ENCODE data around the gene ZFPM1. TPM values are rescaled to one million over a fixed set of nuclear protein-coding genes. Genes with fewer than 3 reads are reported as not detected.

ZFPM1 gene
- total RNA-seq, 1 donor from 2014 or later: 6.2 TPM

DNA sequence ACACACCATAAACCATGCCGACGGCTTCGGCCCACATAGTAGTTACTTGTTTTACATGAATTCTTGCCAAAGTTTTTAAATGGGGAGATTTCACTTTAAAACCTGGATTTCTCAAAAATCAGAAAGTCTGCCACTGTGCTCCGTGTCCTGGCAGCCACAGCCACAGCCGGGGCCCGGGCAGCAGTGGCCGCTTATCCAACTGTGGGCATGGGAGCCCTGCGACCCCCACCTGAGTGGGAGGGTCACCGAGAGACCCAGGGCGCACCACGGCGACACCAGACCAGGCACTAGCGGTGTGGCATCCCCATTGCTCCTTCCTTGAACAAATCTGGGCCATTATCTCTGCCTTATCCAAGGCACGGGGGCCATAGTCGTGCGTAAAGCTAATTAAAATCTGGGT is 40.3 kb upstream of the ZFPM1 start:
- Histone ChIP-seq H3K4me3 (ENCODE audit: low read depth, low read length) (no peak overlapping the region), H3K27me3 (ENCODE audit: control insufficient read depth, insufficient read depth, low read length) (no peaks in the 10 kb centered on the region), H3K36me3 (ENCODE audit: control insufficient read depth, insufficient read depth, low read length) (no peaks in the 10 kb centered on the region)
- TF ChIP-seq CTCF (IDR thresholded peaks at IDR 0.05; ENCODE audit: insufficient read depth, low read length, poor library complexity, severe bottlenecking): no peak
- DNase-seq (ENCODE audit: low read depth): no peak

GRCh38 chr16:88413231-88413630 is 39.8 kb upstream of the ZFPM1 start:
- no peaks in the 10 kb centered on the region for H3K36me3 ChIP-seq (ENCODE audit: control insufficient read depth, insufficient read depth, low read length)
- TF ChIP-seq CTCF (IDR thresholded peaks at IDR 0.05; ENCODE audit: insufficient read depth, low read length, poor library complexity, severe bottlenecking): no peak
- peaks cover 2% of the 10 kb centered on the region for H3K27me3 ChIP-seq (ENCODE audit: control insufficient read depth, insufficient read depth, low read length)
- no peak for DNase-seq (ENCODE audit: low read depth)
- no peak overlapping the region for H3K4me3 ChIP-seq (ENCODE audit: low read depth, low read length)

GRCh38 chr16:88413631-88414030 is 39.4 kb upstream of the ZFPM1 start:
- DNase-seq (ENCODE audit: low read depth): no peak
- no peak for TF ChIP-seq CTCF (IDR thresholded peaks at IDR 0.05; ENCODE audit: insufficient read depth, low read length, poor library complexity, severe bottlenecking)
- Histone ChIP-seq H3K27me3 (ENCODE audit: control insufficient read depth, insufficient read depth, low read length) (peaks cover 3% of the 10 kb centered on the region), H3K36me3 (ENCODE audit: control insufficient read depth, insufficient read depth, low read length) (no peaks in the 10 kb centered on the region), H3K4me3 (ENCODE audit: low read depth, low read length) (no peak overlapping the region)

DNA sequence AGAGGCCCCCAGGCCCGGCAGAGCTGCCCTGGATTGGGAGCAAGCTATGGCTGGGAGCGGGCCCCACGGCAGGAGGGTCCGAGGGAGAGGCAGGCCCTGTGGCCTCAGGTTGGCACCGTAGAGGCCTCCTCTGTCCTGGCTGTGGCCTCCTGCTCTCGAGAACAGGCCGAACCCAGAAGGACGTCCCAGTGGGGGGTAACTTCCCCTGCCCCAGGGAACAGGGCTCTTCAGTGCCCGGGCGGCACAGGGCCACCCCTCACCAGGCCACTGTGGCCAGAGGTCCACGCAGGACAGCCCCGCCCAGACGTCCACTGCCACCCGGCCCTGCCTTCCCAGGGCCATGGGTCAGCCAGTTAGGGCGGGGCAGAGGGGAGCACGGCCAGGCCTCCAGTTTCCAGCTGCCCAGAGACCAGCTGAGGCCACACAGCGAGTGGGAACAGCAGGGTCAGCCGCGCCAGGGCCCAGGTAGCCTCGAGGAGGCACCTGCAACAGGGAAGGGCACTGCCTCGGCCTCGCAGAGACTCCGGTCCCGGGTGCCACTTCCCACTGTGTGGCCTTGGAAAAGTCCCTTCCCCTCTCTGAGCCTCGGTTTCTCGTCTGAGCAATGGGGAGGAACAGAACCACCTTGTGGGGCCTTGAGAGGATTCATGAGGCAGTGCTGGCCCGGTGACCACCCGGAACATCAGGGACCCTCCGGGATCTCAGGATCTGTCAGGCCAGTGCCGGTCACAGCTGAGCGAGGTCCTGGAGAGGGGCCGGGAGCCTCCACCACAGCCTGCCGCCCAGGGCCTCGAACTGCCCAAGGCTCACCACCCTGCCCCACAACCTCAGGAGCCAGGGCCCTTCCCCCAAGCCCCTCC is 38.3 kb upstream of the ZFPM1 start:
- Histone ChIP-seq H3K27me3 (ENCODE audit: control insufficient read depth, insufficient read depth, low read length) (peaks cover 6% of the 10 kb centered on the region), H3K4me3 (ENCODE audit: low read depth, low read length) (no peak overlapping the region), H3K36me3 (ENCODE audit: control insufficient read depth, insufficient read depth, low read length) (no peaks in the 10 kb centered on the region)
- TF ChIP-seq CTCF (IDR thresholded peaks at IDR 0.05; ENCODE audit: insufficient read depth, low read length, poor library complexity, severe bottlenecking): no peak
- DNase-seq (ENCODE audit: low read depth): no peak

DNA sequence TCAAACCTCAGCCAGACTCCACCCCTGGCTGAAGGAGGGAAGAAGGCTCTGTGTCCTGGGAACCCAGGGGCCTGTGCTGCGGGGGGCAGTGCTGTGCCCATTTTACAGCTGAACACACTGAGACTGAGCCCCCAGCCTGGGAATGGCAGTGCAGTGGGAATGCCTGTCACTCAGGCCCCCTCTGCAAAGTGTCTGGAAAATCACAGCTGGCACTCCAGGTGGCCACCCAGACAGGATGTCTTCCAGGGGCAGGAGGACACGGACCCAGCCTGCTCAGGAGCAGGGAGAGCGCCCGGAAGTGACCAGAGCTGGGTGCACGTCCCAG is 37.7 kb upstream of the ZFPM1 start:
- no peak for DNase-seq (ENCODE audit: low read depth)
- no peak overlapping the region for H3K4me3 ChIP-seq (ENCODE audit: low read depth, low read length)
- no peak for TF ChIP-seq CTCF (IDR thresholded peaks at IDR 0.05; ENCODE audit: insufficient read depth, low read length, poor library complexity, severe bottlenecking)
- H3K27me3 ChIP-seq (ENCODE audit: control insufficient read depth, insufficient read depth, low read length): peaks cover 6% of the 10 kb centered on the region
- no peaks in the 10 kb centered on the region for H3K36me3 ChIP-seq (ENCODE audit: control insufficient read depth, insufficient read depth, low read length)

All from kidney epithelial cell (primary cell).